NCI-H1694 treated with DMSO at 0.1 percent for 48 hours (cell line): ENCODE data around the gene PPP2R5E.

Source experiments
- DNase-seq: peaks from one replicate; lab custom pipeline; 2025; lab: John Stamatoyannopoulos, UW

The PPP2R5E gene

DNA sequence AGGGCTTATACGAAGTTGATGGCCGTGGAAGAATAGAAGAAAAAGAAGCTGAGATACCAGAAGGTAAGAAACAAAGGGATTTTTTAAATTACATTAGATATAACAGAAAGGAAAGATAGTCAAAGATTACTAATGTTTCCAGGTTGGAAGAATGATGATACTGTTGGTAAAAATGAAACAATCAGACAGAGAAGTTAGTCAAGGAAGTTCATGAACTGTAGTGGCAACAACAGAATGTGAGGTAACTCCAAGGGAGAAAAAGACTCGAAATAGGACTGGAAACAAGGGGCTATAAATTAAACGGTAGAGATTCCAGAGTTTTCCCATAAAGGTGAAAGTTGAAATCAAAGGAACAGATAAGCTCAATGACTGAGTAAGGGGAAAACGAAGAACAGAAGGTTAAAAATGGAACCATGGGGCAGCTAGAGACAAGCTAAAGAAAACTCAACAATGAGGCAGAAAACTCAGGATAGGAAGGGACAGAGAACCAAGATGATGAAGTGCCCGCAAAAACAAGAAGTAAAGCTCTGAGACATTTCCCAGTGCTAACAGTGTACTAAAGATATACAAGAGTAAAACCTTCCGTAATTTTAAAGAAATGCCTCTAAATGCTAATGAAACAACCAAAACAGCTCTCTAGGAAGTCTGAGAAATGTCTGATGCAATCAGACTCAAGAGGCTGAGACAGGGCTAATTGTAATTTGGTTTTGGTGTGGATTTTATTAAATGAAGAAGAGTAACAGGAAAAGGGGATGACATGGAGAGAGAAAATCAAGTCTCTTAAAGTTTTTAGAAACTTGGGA, 70.0 kb downstream of the PPP2R5E start:
- DNase-seq, result no peak

DNA sequence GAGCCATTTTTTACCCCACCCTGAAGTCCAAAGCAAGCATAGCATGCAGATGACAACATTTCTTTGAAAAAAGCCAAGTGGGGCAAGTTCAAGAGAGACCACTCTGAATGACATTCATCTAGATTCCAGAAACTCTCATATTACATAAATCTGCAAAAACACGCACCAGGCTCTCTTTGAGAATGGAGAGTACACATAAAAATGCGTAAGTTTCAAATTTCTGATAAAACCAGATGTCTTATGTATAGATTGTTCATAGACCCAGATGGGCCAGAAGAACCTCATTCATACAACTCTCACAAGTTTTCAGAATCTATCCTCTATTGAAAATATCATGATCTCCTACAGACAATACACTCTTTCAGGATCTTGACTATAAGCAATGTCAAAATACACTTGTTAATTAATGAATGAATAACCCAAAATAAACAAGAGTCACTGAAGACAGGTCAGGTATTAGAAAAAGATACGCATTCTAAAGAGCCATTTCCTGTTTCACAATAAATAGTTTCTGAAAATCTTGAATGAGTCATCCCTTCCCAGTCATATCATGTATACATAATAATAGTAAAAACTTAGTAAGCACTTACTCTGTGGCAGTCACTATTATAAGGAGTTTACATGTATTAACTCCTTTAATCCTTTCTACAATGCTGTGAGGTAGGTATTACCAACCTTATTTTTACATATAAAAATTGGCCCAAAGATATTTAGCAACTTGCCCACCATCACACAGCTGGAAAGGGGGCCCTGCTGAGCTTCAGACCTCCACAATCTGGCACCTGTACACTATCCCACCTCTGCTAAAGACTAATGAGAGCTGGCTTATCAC, 72.0 kb downstream of the PPP2R5E start:
- no peak for DNase-seq

DNA sequence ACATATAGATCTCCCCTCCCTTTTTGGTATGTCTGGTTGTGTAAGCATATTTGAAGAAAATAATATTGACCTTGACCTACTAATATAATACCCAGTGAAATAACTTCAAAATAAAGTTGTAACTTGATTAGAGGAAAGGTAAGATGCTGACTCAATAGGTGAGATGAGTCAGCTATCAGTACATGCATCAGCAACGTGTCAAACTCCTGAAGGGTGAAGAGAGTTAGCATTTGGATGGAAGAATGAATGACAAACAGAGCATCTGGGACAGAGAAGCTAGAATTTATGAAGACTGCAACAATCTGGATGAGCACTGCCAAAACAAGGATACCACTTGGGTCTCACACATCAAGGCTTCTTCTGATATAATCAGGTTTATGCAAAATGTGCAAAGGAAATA, 74.9 kb downstream of the PPP2R5E start:
- no peak for DNase-seq

DNA sequence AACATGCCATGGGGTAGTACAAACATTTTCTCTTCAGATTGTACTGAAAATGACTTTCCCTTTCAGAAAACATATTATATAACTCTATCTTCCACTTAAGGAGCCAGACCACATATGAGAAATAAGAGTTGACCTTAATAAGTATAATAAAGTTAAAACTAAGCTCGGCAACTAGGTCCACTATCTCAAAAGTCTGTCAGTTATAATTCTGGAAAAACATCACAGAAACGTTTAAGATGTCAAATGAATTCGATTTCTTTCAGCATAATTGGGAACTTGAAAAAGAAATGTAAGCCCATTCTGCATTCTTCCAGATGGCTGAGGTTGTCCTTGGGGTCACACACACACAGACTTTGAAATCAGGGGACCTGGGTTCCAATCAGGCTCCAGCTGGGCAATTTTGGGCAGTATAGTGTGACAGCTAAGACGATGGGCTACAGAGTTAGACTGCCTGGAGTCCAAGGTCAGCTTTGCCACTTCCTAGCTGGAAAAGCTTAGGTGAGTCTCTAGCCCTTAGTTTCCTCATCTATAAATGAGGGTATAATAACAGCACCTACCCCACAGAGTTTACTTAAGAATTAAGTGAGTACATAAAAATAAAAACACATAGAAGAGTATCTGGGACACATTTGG, 75.6 kb downstream of the PPP2R5E start:
- DNase-seq, result no peak

DNA sequence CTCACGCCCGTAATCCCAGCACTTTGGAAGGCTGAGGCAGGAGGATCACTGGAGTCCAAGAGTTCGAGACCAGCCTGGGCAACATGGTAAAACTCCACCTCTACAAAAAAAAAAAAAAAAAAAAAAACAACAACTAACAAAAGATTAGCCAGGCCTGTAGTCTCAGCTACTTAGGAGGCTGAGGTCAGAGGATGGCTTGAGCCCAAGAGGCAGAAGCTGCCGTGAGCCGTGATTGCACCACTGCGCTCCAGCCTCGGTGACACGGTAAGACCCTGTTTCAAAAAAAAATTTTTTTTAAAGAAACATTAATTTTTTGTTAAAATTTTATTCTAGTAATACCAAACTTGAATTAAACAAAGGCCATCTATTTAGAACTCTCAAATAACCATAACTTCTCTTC, 77.8 kb downstream of the PPP2R5E start:
- no peak for DNase-seq

DNA sequence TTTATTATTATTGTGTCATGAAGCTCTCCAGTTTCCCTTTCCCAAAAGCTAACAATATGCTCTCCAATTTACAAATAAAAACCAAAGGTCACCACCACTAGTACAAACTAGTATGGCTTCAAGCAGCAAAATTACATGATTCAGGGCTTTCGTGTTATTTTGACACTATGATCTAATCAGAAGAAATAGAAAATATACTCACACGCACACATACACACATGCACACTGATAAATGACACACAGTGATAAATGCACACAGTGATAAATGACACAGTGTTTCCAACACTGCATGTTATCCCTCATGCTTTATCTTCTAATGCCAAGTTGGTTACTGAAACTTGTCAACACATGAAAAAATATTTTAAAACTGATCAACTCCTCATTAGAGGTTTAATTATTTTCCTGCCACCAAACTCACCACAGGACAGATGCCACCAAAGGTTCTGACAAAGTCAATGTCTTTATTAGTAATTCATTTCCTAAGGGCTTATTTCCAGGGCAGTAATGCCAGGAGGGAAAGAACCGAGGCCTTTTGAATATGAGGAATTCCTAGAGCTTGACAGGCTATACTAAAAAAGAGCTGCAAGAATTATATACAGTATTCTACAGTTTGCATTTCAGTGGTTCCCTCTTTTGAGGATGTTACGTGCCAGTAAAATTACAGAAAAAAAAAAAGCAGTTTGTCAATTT, 82.4 kb downstream of the PPP2R5E start:
- no peak for DNase-seq

DNA sequence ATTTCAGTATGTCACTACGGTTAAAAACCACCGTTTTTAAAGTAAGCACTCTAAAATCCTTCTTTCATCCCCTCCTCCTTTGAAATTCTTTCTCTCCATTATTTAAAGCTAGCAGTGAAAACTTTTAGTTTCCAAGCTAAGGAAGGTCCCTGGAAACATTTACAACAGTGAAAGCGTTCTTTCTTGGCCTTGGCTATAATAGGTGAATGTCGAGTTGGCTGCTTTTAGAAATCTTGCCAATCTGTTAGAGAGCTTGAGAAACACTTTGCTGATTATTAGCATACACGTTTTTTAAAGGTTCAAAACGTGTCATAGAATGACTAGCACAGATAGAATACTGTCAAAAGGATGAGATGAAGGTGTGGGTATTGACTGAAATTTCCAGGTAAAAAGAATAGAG, 83.4 kb downstream of the PPP2R5E start:
- no peak for DNase-seq

DNA sequence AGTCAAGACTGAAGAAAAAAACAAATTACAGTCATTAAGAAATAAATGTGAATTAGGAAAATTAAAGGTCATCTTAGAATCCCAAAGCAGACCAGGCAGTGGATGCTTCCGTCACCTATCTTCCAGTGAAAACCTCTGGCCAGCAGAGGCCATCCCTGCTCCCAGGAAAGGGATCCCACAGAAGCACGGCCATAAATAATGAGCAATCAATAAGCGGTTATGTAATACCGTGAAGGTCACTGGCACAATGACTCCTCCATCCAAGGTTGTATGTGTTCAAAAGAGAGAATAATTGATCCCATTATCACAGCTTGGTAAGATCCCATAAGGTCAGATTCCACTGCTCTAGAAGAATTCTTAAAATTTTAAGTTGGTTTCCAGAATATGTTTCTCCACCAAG, 85.7 kb downstream of the PPP2R5E start:
- DNase-seq, result no peak

DNA sequence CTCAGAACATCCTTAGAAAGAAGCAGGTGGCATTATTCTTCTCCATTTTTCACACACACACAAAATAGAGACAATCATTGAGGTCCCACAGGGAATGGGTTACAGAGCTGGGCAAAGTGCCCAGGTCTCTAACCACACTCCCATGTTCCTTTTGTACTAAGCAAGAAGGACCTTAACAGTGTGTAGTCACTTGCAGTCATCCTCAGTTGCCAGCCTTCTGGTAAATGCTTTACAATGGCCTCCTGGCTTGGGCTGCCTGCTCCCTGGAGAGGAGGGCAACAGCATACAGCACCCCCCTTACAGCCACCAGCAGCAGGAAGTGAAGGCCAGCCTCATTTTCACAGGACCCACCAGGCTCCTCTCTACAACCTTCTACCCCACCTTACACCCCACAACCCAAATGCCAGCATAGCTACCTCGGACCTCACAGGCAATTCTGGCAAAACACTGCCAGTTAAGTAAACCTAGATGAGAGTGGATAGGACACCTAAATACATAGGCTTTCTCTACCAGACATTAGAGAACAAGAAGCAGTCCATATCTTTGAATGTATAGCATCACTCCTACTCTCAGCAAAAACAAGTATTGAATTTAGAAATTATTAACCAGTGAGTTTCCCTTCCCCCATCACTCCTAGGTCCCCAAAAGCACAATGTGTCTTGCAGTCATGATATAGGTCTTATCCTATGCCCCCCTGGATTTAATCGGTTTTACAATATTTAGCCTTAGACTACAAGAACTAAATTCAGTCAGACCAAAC, 88.1 kb downstream of the PPP2R5E start:
- DNase-seq, result no peak

DNA sequence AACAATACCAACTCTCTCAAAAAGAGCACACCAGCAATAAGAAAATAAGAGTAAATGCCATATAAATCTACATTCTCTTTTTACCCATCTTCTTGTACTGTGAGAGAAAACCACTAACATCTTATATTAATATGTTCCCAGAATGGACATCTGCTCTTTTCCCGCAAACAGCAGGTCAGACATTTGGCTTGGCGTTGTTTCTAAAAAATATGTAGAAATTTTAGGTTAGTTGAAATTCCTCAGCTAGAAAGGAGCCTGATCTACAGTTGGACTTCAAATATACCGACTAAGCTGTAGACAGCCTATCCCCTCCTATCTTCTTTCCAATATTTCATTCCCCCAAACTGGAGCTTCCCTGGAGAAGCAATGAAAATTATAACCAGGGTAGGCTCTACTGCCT, 88.7 kb downstream of the PPP2R5E start:
- DNase-seq, result peak; percentile 29

DNA sequence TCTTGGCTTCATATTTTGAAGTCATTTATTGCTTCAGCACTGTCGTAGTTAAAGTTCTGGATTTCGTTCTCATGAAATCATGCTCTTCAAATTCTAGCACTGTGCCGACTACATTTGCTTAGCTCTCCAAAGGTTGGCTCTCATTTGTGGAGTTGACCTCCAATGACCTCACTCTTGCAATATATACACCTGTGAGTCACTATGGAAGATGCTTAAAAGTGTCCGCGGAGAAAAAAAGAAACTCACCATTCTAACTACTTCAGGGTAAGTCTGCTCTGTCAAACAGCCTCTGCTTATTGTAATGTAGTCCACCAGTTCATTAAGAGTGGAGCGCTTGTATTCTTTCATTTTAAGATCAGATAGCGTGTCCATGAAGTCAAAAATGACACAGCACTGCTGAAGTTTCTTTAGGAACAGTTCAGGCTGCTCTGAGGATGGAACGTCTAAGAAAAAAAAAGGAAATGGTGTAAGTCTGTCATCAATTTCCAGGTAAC, 89.7 kb downstream of the PPP2R5E start:
- DNase-seq, result no peak

DNA sequence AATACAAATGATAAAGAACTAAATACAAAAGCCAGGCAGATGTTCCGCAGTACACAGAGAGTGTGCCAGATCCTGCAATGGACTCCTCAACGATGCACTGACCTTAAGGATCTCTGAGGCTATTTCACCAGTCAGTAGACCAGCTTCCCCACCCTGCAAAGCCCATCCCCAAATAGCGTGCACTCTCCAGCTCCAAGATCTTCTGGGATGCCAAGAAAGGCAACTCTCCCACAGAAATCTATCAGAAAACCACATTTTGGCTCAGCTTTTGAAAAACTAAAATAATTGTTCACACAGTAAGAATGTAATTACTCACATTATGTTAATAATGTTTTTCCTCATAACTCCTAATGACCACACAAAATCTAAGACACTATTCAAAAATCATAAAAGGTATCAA, 90.4 kb downstream of the PPP2R5E start:
- no peak for DNase-seq

DNA sequence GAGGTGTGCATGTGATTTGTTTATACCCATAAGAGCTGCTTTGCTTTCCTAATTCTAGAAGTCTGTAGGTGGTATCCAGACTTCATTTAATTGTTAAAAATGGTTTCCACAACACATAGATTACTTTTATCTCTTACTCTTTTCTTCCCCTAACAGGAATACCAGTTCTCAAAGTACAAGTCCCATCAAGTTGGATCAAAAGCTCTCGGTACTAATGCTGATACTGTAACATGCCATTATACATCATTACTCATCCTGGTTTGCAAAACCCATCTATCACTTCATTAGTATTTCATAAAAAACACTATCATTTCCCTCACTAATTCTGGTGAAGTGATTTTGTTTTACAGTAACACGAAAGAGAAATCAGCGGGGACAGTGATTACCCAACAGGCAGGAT, 94.3 kb downstream of the PPP2R5E start:
- DNase-seq, result no peak

DNA sequence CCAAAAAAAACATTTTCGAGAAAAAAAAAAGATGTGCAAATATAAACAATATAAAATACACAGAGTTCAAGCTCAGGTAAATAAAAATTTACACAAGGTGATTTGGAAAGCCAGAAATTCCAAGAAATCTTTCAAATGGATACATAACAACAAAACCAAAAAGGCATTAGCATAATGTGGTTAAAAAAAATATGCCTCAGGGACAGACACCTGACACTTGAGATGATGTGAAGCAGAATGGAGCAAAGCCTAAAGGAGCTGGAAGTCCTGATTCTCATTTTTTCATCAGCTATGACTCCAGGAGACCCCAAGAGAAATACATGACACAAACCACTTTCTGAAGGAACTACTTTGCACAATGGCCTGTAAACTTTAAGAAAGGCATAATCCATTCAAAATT, 98.6 kb downstream of the PPP2R5E start:
- DNase-seq, result no peak

DNA sequence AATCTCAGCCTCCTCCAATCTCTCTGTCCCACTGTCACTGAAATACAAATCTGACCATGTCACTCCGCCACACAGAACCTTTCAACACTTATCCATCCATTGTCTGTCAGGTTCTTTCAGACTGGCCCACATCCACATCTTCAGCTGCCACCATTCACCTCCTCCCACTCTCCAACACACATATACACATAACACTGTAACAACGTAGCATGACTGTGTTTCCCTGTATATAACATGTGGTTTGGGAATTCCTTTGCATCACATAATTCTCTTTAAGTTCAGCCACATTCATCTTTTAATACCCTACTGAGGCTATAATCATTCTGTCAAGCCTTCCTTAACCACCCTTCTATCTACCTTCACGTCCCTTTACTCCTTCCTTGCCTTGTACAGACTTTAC, 99.2 kb downstream of the PPP2R5E start:
- no peak for DNase-seq

DNA sequence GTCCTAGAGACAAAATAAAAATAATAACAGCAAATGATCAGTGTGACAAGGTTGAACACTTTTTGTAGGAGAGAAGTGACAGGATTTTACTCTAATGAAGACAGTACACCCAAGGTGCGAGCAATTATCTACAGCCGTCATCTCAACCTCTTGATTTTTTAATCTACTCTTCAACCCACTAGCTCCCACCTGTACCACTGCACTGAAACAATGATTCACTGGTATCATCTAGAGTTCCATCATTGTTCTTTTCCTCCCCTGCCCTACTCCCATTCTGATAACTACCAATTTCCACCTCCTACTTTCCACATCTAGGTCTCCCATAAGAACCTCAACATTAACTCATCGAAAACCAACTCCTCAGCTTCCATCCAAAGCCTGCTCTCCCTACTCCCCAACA, 99.8 kb downstream of the PPP2R5E start:
- no peak for DNase-seq

DNA sequence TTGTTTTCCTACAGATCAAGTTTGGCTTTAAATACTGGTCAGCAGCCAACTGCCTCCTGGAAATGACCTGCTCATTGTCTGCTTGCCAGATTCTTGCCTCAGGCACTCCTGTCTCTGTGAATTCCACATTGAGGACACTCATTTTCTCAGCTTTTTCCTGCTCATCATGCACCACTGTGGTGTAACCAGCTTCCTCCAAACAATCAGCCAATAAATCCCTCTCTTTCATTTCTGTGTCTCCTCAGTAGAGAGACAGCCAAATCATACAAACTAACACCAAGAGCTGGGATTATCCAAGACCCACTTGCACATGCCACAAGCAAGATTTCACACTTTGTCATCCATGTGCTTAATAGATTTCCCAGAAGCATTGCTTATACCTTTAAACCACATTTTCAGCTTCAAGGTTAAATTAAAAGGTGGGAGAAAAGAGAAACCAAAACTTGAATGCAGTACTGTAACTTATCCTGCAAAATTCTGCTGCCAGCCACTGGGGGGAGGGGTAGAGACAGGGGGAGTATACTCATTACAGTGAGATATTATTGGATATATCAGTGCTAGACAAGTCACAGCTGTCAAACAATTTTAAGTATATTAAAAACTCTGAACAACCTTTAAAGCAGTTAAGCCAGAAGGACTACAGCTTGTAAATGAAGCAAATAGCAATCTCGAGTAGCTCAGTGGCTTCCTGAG, 105.0 kb downstream of the PPP2R5E start:
- DNase-seq, result no peak

DNA sequence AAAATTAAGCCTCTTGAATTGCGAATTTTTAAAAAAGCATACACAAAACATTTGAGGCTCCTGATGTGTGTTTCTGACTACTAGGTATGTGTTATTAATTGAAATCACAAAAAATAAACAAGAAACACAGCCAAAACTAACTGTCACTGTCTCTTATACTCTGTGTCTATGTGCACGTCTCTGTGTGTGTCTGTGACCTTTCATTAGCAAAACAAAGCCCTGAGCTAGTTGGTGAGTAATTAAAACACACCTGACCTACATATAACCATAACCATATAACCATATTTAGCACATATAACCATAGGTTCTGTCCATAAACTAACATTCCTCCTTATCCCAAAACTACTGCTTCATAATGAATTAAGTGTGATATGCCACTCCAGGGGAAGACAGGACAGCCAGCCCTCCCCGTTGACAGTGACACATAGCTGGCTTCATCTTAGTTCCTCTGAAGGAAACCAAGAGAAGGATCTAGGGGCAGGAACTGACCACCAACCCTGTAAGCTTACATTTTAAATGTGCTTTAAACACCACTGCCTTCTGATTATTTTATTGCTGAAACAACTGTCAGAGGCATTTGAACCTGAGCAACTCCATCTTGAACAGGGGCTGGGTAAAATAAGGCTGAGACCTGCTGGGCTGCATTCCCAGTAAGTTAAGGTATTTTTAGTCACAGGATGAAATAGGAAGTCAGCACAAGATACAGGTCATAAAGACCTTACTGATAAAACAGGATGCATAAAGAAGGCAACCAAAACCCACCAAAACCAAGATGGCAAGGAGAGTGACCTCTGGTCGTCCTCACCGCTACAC, 106.7 kb downstream of the PPP2R5E start:
- no peak for DNase-seq

DNA sequence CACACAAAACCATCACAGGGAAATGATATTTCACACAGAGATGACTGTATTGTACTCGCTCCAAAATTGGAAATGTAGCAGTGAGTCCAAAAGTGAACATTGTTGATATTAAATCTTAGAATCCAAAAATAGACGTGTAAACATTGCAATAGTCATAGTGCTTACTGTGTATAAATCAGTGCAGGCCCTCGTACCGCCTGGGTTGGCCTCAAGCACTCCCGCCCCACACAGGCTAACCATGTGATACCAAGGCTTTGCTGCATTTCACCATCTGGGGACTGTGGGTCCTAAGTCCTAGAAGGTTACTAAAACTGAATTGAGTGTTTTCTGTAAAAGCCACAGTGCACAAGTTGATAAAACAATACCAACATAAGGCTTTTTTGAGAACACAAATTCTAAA, 107.3 kb downstream of the PPP2R5E start:
- DNase-seq, result no peak

DNA sequence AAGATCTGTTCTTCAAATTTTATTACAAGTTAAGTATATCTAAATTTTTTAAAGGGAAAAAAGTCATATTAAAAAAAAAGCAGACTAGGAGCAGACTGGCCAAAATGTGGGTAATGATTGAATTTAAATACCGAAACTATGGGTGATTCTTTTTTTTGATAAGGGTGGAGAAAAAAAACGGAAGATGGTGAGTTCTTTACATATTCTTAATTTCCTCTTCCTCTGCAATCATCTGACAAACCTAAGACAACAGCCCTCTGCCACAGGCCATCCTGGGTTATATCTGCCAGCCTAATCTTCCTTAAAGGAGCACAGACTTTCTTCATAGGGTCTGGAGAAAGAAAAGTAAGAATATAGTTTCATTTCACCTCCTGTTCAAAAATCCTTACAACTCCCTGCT, 108.0 kb downstream of the PPP2R5E start:
- no peak for DNase-seq
